HepG2 (cell line): ENCODE data around the gene SH3D21. TPM values are rescaled to one million over a fixed set of nuclear protein-coding genes. Genes with fewer than 3 reads are reported as not detected.
A peak's percentile ranks its signal among the peaks of the same experiment; 100 is the strongest.

Experiments
- ATAC-seq: fragments of 200-7000 bp; cut with Tn5 transposase; 3 replicates; pipeline ENCODE4 v1.9.1; 2020; ENCODE audit warnings: mild to moderate bottlenecking, moderate library complexity
- BruUV-seq: library from RNA; stranded (reverse); fragments of 400-500 nt; replicated peaks from 2 replicates; lab custom pipeline; 2021; lab: Mats Ljungman, UMichigan
- CTCF ChIA-PET: fragments of 300-600 bp; formaldehyde crosslinking; extraction: SDS; loops from one replicate; lab custom pipeline; 2021; ENCODE audit warnings: low total read pairs, inconsistent platforms, low intra/inter-chr PET ratio; lab: Yijun Ruan, JAX
- POLR2A ChIA-PET: fragments of 350-600 bp; sonication (Branson Sonifier 250); formaldehyde crosslinking; loops from one replicate; lab custom pipeline; 2020; ENCODE audit warnings: antibody characterized with exemption, inconsistent platforms; lab: Yijun Ruan, JAX
- DNase-seq: peaks from one replicate; pipeline ENCODE4 v3.0.0-alpha.2; 2015; ENCODE audit warnings: low spot score
- FAIRE-seq: peaks from 3 replicates; lab custom pipeline; 2011; peaks lifted over from hg19 to GRCh38; lab: Jason Lieb, UNC
- H2AFZ ChIP-seq: one replicate; pipeline ENCODE4 v1.6.1; 2011; ENCODE audit warnings: low read length, inconsistent platforms
- H3K27ac ChIP-seq: fragments of 300-600 bp; 3 replicates; pipeline ENCODE4 v1.8.0; 2011; ENCODE audit warnings: mixed run types, mild to moderate bottlenecking, mixed read lengths, low read length, inconsistent platforms; ENCODE audit not compliant: insufficient read depth; ENCODE audit errors: extremely low read length
- H3K27me3 ChIP-seq, 2 experiments: fragments of 200-600 bp in 1 of 2; 2 replicates in 1 of 2; 3 replicates in 1 of 2; pipeline versions ENCODE4 v1.6.0 to v1.8.0; 2011; ENCODE audit warnings: low read length in 2 of 2, mild to moderate bottlenecking in 2 of 2, moderate library complexity in 2 of 2, inconsistent platforms in 1 of 2; ENCODE audit not compliant: insufficient read depth in 2 of 2, control insufficient read depth in 1 of 2
- H3K36me3 ChIP-seq, 2 experiments: fragments of 200-600 bp in 1 of 2; replicated peaks in 1 of 2; 2 replicates in 1 of 2; 3 replicates in 1 of 2; pipeline versions ENCODE4 v1.5.1 to v1.8.0; 2011; ENCODE audit warnings: low read length in 2 of 2, inconsistent platforms in 1 of 2; ENCODE audit not compliant: insufficient read depth in 2 of 2, control insufficient read depth in 1 of 2
- H3K4me1 ChIP-seq: 2 replicates; pipeline ENCODE4 v1.5.1; 2012; ENCODE audit warnings: low read length, inconsistent platforms; ENCODE audit not compliant: insufficient read depth
- H3K4me2 ChIP-seq: 2 replicates; pipeline ENCODE4 v1.6.0; 2011; ENCODE audit warnings: low read depth, low read length, inconsistent platforms
- H3K4me3 ChIP-seq, 3 experiments: fragments of 200-600 bp in 1 of 3; sonication (generic), shearing (Covaris generic) in 1 of 3; replicated peaks in 1 of 3; 2 replicates each; pipeline ENCODE4 v1.5.1; 2011 to 2016; ENCODE audit warnings: low read length in 3 of 3, inconsistent platforms in 2 of 3, low read depth in 2 of 3, mild to moderate bottlenecking in 2 of 3, control low read depth in 1 of 3, mixed read lengths in 1 of 3; ENCODE audit not compliant: insufficient read depth in 1 of 3
- H3K79me2 ChIP-seq: one replicate; pipeline ENCODE4 v1.6.1; 2011; ENCODE audit warnings: low read length, inconsistent platforms; ENCODE audit not compliant: insufficient read depth
- H3K9ac ChIP-seq: 2 replicates; pipeline ENCODE4 v1.6.0; 2011; ENCODE audit warnings: mild to moderate bottlenecking, low read depth, low read length, inconsistent platforms; ENCODE audit not compliant: insufficient read depth
- H3K9me3 ChIP-seq: 2 replicates; pipeline ENCODE4 v1.5.1; 2012; ENCODE audit warnings: mild to moderate bottlenecking, low read length
- H4K20me1 ChIP-seq: 2 replicates; pipeline ENCODE4 v1.6.0; 2011; ENCODE audit warnings: inconsistent platforms, mild to moderate bottlenecking, low read length, moderate library complexity; ENCODE audit not compliant: insufficient read depth
- ASH2L ChIP-seq: fragments of 300-600, 200-600 bp; sonication (generic); IDR thresholded peaks from 2 replicates; pipeline ENCODE4 v1.7.0; 2017; ENCODE audit warnings: low read depth, mild to moderate bottlenecking, moderate library complexity, mixed read lengths, low read length; ENCODE audit not compliant: insufficient read length
- RAD21 ChIP-seq: fragments of 450-650 bp; formaldehyde crosslinking; IDR thresholded peaks from 2 replicates; pipeline ENCODE4 v1.5.0; 2020; ENCODE audit warnings: mild to moderate bottlenecking
- SMC3 ChIP-seq: IDR thresholded peaks from 2 replicates; pipeline ENCODE4 v1.6.1; 2011; ENCODE audit warnings: low read length, improper control_type of control experiment
- THAP11 ChIP-seq: IDR thresholded peaks from 2 replicates; pipeline ENCODE4 v1.6.1; 2016; ENCODE audit warnings: missing biosample characterization, missing genetic modification reagents
- ZIK1 ChIP-seq: sonication (generic); formaldehyde crosslinking; IDR thresholded peaks from 2 replicates; pipeline ENCODE4 v1.5.0; 2020; ENCODE audit warnings: mild to moderate bottlenecking, low read depth, missing genetic modification reagents, borderline replicate concordance
- ZNF44 ChIP-seq: sonication (generic); formaldehyde crosslinking; IDR thresholded peaks from 2 replicates; pipeline ENCODE4 v1.5.1; 2020; ENCODE audit warnings: mild to moderate bottlenecking, missing genetic modification reagents
- WGBS: methylation state at CpG from one replicate; pipeline ENCODE4 v1.1.6; 2017; ENCODE audit warnings: low lambda C conversion rate; 5-methylcytosine and 5-hydroxymethylcytosine counted together
- in situ Hi-C: cut with HindIII; loops from 2 replicates; pipeline ENCODE4 v1.10.0; 2017; ENCODE audit warnings: low pct_unique_long_range_greater_than_20kb; ENCODE audit not compliant: extremely low pct_ligation_motif_present
- intact Hi-C: fragments of 100-400 bp; cut with micrococcal nuclease; formaldehyde crosslinking; loops from one replicate; pipeline ENCODE4 v1.10.0; 2022; ENCODE audit not compliant: unreplicated experiment
- polyA plus RNA-seq, 8 experiments: library from polyadenylated mRNA; depleted of rRNA in 3 of 8; stranded (reverse) in 7 of 8; unstranded in 1 of 8; fragments of >200 nt; fragmentation: Illumina TruSeq in 4 of 8; extraction: Trizol in 4 of 8; gene quantifications; 2 replicates each; pipeline versions ENCODE4 v1.2.1 to v1.2.3, GENCODE V29; 2011 to 2016; ENCODE audit warnings: low read depth in 4 of 8, missing spikeins in 1 of 8, mixed read lengths in 1 of 8; ENCODE audit not compliant: insufficient read depth in 1 of 8
- total RNA-seq, 5 experiments: library from RNA; depleted of rRNA; stranded (reverse); fragments of >200 nt; fragmentation: Illumina TruSeq; extraction: Trizol; gene quantifications; 2 replicates each; pipeline ENCODE4 v1.2.3, GENCODE V29; 2016; ENCODE audit warnings: low read depth in 1 of 5
- TF ChIP-seq, protein P1 (sequence below), 2 experiments: IDR thresholded peaks; 2 replicates each; pipeline ENCODE4 v1.6.1; 2011 to 2012; ENCODE audit warnings: low read length in 2 of 2, borderline replicate concordance in 1 of 2, low read depth in 1 of 2, mild to moderate bottlenecking in 1 of 2, moderate library complexity in 1 of 2
- TF ChIP-seq, protein P2 (sequence below): IDR thresholded peaks from 2 replicates; pipeline ENCODE4 v1.6.1; 2016; ENCODE audit warnings: missing compliant biosample characterization, missing genetic modification reagents, borderline replicate concordance
- TF ChIP-seq, protein P3 (sequence below): sonication (generic); formaldehyde crosslinking; IDR thresholded peaks from 2 replicates; pipeline ENCODE4 v1.4.0; 2020; ENCODE audit warnings: mild to moderate bottlenecking, missing genetic modification reagents
- TF ChIP-seq, protein P4 (sequence below): sonication (generic); formaldehyde crosslinking; IDR thresholded peaks from 2 replicates; pipeline ENCODE4 v1.5.1; 2020; ENCODE audit warnings: missing genetic modification reagents, mild to moderate bottlenecking, borderline replicate concordance
- TF ChIP-seq, protein P5 (sequence below): sonication (generic); formaldehyde crosslinking; IDR thresholded peaks from 2 replicates; pipeline ENCODE4 v1.8.0; 2022; ENCODE audit warnings: missing genetic modification reagents, mild to moderate bottlenecking, borderline replicate concordance

The SH3D21 gene
- total and polyA plus RNA-seq, 2 of the 13 experiments (the other 11 are each of a cell fraction or from before 2014, with no cell fraction given) = 5.1 to 8.6 TPM

DNA sequence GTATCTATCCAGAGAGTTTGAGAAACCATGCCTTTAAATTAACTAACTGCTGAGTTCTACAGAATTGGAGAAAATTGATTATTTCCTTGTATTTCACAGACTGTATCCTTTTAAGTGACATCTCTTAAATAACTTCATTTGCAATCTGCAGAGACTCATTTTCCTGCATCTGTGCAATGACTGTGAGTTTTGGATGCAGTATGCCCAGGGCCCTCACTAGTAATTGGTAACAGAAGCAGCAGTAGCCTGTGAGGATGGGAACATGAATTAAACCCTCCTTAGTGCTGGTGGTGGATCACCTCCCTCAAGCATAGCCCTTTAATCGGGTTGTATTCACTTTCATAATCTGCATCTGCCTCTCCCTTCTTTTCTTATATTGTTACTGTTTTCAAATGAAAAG, 21.7 kb upstream of the SH3D21 start (continued):
- TF ChIP-seq, protein P1, sequence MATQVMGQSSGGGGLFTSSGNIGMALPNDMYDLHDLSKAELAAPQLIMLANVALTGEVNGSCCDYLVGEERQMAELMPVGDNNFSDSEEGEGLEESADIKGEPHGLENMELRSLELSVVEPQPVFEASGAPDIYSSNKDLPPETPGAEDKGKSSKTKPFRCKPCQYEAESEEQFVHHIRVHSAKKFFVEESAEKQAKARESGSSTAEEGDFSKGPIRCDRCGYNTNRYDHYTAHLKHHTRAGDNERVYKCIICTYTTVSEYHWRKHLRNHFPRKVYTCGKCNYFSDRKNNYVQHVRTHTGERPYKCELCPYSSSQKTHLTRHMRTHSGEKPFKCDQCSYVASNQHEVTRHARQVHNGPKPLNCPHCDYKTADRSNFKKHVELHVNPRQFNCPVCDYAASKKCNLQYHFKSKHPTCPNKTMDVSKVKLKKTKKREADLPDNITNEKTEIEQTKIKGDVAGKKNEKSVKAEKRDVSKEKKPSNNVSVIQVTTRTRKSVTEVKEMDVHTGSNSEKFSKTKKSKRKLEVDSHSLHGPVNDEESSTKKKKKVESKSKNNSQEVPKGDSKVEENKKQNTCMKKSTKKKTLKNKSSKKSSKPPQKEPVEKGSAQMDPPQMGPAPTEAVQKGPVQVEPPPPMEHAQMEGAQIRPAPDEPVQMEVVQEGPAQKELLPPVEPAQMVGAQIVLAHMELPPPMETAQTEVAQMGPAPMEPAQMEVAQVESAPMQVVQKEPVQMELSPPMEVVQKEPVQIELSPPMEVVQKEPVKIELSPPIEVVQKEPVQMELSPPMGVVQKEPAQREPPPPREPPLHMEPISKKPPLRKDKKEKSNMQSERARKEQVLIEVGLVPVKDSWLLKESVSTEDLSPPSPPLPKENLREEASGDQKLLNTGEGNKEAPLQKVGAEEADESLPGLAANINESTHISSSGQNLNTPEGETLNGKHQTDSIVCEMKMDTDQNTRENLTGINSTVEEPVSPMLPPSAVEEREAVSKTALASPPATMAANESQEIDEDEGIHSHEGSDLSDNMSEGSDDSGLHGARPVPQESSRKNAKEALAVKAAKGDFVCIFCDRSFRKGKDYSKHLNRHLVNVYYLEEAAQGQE (IDR thresholded peaks at IDR 0.05; ENCODE audit: borderline replicate concordance in 1 of 2, low read depth in 1 of 2, low read length in 2 of 2) = no peak
- TF ChIP-seq, protein P2, sequence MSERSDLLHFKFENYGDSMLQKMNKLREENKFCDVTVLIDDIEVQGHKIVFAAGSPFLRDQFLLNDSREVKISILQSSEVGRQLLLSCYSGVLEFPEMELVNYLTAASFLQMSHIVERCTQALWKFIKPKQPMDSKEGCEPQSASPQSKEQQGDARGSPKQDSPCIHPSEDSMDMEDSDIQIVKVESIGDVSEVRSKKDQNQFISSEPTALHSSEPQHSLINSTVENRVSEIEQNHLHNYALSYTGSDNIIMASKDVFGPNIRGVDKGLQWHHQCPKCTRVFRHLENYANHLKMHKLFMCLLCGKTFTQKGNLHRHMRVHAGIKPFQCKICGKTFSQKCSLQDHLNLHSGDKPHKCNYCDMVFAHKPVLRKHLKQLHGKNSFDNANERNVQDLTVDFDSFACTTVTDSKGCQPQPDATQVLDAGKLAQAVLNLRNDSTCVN = no peak
- TF ChIP-seq ZNF44 (CRISPR knock-in tag) = no peak
- no peak for TF ChIP-seq ZIK1 (CRISPR knock-in tag)

DNA sequence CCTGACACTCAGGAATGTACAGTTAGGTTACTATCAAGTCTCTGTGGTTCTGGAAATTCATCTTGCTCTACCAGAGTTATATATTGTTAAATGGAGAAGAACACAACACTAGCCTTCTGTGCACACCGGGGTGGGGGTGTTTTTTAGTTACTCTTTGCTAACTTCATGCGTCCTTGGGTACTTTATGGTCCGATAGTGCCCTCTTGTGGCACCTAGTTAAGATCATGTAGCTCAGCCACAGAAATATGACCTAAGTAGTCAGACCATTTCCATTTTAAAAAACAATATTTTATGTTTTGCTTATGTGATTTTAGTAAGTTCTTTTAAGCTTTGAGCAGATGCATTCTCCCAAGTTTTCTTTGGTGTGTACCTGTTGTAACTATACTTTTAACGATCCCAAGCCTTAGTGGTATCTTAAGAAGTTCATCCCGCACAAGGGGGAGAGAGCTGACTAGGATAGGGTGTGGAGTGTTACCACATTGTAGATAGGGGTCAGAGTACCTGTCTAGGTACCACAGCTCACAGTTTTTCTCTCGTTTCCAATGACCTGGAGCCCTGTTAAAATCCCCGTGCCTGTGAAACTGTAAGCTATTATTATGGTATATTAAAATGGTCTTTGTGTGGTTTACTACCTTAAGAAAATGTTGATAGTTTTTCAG, 20.6 kb upstream of the SH3D21 start:
- no peak overlapping the region for H3K27ac ChIP-seq
- intact Hi-C loops = loop anchor here (1.0 to 5.0 kb wide), 5 partner anchors 16 to 188 kb away; partner anchors contain the start of genes THRAP3 and TRAPPC3
- TF ChIP-seq, protein P3, sequence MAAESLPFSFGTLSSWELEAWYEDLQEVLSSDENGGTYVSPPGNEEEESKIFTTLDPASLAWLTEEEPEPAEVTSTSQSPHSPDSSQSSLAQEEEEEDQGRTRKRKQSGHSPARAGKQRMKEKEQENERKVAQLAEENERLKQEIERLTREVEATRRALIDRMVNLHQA (CRISPR knock-in tag) = no peak
- TF ChIP-seq THAP11 (CRISPR knock-in tag) (peak; percentile 71), ASH2L (peak; percentile 45), RAD21 (peak; percentile 87), SMC3 (peak; percentile 85)
- TF ChIP-seq, protein P4, sequence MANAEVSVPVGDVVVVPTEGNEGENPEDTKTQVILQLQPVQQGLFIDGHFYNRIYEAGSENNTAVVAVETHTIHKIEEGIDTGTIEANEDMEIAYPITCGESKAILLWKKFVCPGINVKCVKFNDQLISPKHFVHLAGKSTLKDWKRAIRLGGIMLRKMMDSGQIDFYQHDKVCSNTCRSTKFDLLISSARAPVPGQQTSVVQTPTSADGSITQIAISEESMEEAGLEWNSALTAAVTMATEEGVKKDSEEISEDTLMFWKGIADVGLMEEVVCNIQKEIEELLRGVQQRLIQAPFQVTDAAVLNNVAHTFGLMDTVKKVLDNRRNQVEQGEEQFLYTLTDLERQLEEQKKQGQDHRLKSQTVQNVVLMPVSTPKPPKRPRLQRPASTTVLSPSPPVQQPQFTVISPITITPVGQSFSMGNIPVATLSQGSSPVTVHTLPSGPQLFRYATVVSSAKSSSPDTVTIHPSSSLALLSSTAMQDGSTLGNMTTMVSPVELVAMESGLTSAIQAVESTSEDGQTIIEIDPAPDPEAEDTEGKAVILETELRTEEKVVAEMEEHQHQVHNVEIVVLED (CRISPR knock-in tag) = peak; percentile 46; the same call in 1 of the 2 replicates
- TF ChIP-seq, protein P5, sequence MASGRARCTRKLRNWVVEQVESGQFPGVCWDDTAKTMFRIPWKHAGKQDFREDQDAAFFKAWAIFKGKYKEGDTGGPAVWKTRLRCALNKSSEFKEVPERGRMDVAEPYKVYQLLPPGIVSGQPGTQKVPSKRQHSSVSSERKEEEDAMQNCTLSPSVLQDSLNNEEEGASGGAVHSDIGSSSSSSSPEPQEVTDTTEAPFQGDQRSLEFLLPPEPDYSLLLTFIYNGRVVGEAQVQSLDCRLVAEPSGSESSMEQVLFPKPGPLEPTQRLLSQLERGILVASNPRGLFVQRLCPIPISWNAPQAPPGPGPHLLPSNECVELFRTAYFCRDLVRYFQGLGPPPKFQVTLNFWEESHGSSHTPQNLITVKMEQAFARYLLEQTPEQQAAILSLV = no peak

More for the DNA sequence above, 20.6 kb upstream of the SH3D21 start:
- no peak for FAIRE-seq
- POLR2A ChIA-PET = interaction anchor here (0.6 to 1.4 kb wide), 7 partner anchors 16 to 135 kb away, joined by 3 to 9 read pairs (median 4); partner anchors contain the start of gene THRAP3
- DNase-seq = peak; percentile 86
- H3K4me1 ChIP-seq = no peaks in the 10 kb centered on the region; the same call in 1 of the 2 replicates
- no peak overlapping the region for H2AFZ ChIP-seq
- WGBS = 52% methylated on average over 7 of the region's 7 CpGs
- H3K4me3 ChIP-seq = no peak overlapping the region
- H3K79me2 ChIP-seq = peaks cover 16% of the 10 kb centered on the region
- CTCF ChIA-PET = interaction anchor here (0.9 to 2.1 kb wide), 4 partner anchors 17 to 186 kb away, joined by 3 to 18 read pairs (median 6); partner anchors contain the start of gene TRAPPC3
- peak; percentile 84 for ATAC-seq
- BruUV-seq = no TSS peak
- in situ Hi-C loops = loop anchor here (5.0 kb wide), 1 partner anchor 133 kb away; no protein-coding TSS in a partner anchor
- H3K9ac ChIP-seq = no peak overlapping the region
- H4K20me1 ChIP-seq = no peaks in the 10 kb centered on the region
- H3K27me3 ChIP-seq = no peaks in the 10 kb centered on the region
- H3K9me3 ChIP-seq = no peaks in the 10 kb centered on the region
- peaks cover 24 to 84% of the 10 kb centered on the region in 2 experiments for H3K36me3 ChIP-seq
- no peak overlapping the region for H3K4me2 ChIP-seq
